Lower leg skin (tissue), 4 donors: ENCODE results near the gene VSTM2L. TPM values are rescaled to one million over a fixed set of nuclear protein-coding genes. Genes with fewer than 3 reads are reported as not detected.

Source experiments
- DNase-seq, 2 donors: peaks; one replicate each; pipeline ENCODE4 v3.0.0-alpha.2; 2019; ENCODE audit warnings: low spot score in 2 of 2
- H3K4me3 ChIP-seq: fragments of 200-600 bp; sonication (generic); 2 replicates; pipeline ENCODE4 v1.5.1; 2017; ENCODE audit warnings: mild to moderate bottlenecking, low read depth; ENCODE audit not compliant: poor library complexity, severe bottlenecking
- CTCF ChIP-seq, 3 donors: fragments of 450-650 bp; IDR thresholded peaks; one replicate each; pipeline ENCODE4 v1.5.1; 2016; ENCODE audit warnings: antibody characterized with exemption in 3 of 3, mild to moderate bottlenecking in 3 of 3, moderate library complexity in 2 of 3
- POLR2A ChIP-seq, 2 donors: fragments of 450-650 bp; IDR thresholded peaks; one replicate each; pipeline ENCODE4 v1.6.1; 2016 to 2017; ENCODE audit warnings: antibody characterized with exemption in 2 of 2, mild to moderate bottlenecking in 1 of 2, moderate library complexity in 1 of 2
- WGBS, 2 donors: methylation state at CpG; one replicate each; pipeline ENCODE4 v1.1.5; 2018; 5-methylcytosine and 5-hydroxymethylcytosine counted together
- intact Hi-C: fragments of 100-400 bp; cut with DNase I; formaldehyde crosslinking; loops from one replicate; pipeline ENCODE4 v1.15.0; 2023; ENCODE audit warnings: low total_unique reads
- total RNA-seq, 4 donors: library from RNA; depleted of rRNA; stranded (reverse); fragments of >200 nt; gene quantifications; one replicate each; pipeline ENCODE4 v1.1.0, GENCODE V29; 2016

VSTM2L gene
- total RNA-seq, 4 donors from 2014 or later: 0.64 to 15.9 (median 3.9) TPM

GRCh38 chr20:37912874-37913273, 9.9 kb downstream of the VSTM2L start:
- WGBS, 2 donors: 60 to 69% methylated on average over 6 of the region's 6 CpGs
- intact Hi-C loops: no loop called here
- no peak for DNase-seq

GRCh38 chr20:37913567-37914366, 10.8 kb downstream of the VSTM2L start:
- DNase-seq: no peak
- 41 to 44% methylated on average over 19 of the region's 19 CpGs for WGBS, 2 donors
- no peak overlapping the region for H3K4me3 ChIP-seq
- intact Hi-C loops: no loop called here
- TF ChIP-seq CTCF (IDR thresholded peaks at IDR 0.05): no peak
- no peak for TF ChIP-seq POLR2A (IDR thresholded peaks at IDR 0.05)

More at GRCh38 chr20:37912874-37913273, 9.9 kb downstream of the VSTM2L start:
- TF ChIP-seq POLR2A (IDR thresholded peaks at IDR 0.05): no peak
- no peak for TF ChIP-seq CTCF (IDR thresholded peaks at IDR 0.05)
- no peak overlapping the region for H3K4me3 ChIP-seq

GRCh38 chr20:37914367-37914671, 11.4 kb downstream of the VSTM2L start:
- no peak for DNase-seq
- WGBS, 2 donors: 48 to 56% methylated on average over 5 of the region's 5 CpGs
- intact Hi-C loops: no loop called here
- no peak for TF ChIP-seq CTCF (IDR thresholded peaks at IDR 0.05)
- TF ChIP-seq POLR2A (IDR thresholded peaks at IDR 0.05): no peak
- H3K4me3 ChIP-seq: no peak overlapping the region

GRCh38 chr20:37914672-37915433, 11.9 kb downstream of the VSTM2L start:
- H3K4me3 ChIP-seq: no peak overlapping the region
- intact Hi-C loops: no loop called here
- TF ChIP-seq CTCF (IDR thresholded peaks at IDR 0.05) (no peak), POLR2A (IDR thresholded peaks at IDR 0.05) (no peak)
- 8 to 12% methylated on average over 34 of the region's 34 CpGs for WGBS, 2 donors
- DNase-seq: no peak

- 47 to 49% methylated on average over 10 of the region's 10 CpGs for WGBS, 2 donors
- DNase-seq: no peak
- TF ChIP-seq CTCF (IDR thresholded peaks at IDR 0.05) (no peak), POLR2A (IDR thresholded peaks at IDR 0.05) (no peak)
- H3K4me3 ChIP-seq: no peak overlapping the region
- intact Hi-C loops: no loop called here
Observed at GRCh38 chr20:37915434-37915787, 12.5 kb downstream of the VSTM2L start.
